GM21526 (cell line): ENCODE results near the gene ATP12A.
A peak's percentile ranks its signal among the peaks of the same experiment; 100 is the strongest.

Experiments
- ATAC-seq: cut with Tn5 transposase; IDR thresholded peaks from one replicate; pipeline ENCODE4 v1.9.1; 2021; ENCODE audit warnings: moderate library complexity; ENCODE audit not compliant: unreplicated experiment, low FRiP score

The ATP12A gene

DNA sequence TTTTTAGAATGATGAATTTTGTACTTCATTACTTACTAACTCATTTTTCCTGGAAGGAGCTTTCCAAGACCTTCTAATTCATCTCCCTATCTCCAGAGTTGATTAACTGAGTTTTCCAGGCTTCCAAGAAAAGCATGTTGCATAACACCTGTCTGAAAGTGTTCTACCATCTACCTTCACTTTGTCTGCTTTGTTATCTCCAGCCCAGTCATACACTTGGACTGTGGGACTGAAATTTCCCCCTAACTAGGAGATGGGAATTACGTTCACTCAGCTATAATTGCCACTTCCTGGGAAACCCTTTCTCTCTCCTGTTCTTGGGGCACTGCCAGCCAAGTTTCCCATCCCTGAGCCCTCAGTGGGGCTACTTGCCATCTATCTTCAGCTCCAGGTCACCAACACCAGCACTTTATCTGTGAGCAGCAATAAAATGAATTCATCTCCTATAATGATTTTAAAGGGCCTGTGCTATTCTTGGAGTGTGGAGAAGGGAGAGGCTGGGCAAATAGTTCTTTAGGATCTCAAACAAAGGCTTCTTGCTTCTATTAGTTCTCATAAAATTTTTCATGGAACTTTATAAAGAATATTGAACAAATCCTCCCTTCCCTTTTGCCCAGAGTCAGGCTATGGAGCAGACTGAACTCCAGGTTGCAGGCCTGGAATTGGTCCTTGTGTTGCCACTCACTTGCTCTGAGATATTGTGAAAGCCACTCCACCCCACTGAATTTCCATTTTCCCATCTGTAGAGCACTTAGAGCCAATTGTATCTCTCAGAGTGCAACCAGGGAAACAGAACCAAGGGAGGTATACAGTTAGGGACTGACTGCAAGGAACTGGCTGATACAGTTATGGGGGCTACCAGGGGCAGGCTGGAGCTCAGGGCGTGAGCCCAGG, 17.8 kb upstream of the ATP12A start:
- ATAC-seq: no peak

- ATAC-seq: no peak
Observed at GRCh38 chr13:24663089-24663395, 17.2 kb upstream of the ATP12A start.

DNA sequence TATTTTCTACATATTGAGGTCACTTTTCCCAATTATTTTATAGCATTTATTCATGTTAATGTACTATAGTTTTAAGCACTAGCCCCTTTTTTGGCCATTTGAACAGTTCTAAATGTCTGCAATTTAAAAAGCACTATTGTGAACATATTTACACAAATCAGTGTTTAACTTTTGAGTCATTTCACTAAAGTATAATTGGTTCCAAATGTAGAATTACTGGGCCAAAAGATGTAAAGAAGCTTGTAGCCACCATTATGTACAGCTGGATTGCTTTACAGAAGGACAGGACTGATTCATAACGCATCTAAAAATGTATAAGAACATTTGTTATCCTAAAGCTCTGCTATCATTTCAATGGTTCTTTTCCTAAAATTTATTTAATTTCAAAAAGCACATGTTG, 16.6 kb upstream of the ATP12A start:
- ATAC-seq: no peak

- ATAC-seq: no peak
Observed at GRCh38 chr13:24664726-24665409, 15.3 kb upstream of the ATP12A start.

GRCh38 chr13:24668511-24668910, 11.7 kb upstream of the ATP12A start:
- no peak for ATAC-seq

DNA sequence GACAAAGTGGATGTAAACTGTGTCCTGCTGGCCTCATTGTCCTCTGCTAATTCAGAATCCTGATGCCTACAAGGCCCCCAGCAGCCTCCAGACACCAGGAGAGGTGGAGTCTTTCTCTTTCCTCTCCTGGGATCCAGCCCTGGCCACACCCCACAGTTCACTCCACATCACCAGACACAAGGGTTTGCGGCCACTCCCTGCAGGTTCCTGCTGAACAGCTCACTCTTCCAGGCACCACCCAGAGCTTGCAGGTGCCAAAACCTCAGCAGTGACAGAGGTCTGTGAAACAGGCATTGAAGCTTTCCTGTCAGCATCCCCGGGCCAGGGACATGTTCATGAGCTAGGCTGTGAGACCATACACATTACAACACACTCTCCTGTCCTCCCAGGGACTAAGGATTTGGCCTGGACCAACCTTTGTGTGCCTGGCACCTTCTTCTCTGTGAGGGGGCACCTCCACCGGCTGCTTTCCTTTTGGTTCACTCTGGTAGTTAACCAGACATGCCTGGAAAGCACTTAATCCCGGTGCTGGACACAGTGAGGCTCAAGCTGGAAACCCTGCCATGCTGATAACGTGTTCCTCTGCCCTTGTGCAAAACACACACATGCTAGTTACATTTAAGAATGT, 11.1 kb upstream of the ATP12A start:
- ATAC-seq: no peak

GRCh38 chr13:24670174-24670573, 10.0 kb upstream of the ATP12A start:
- no peak for ATAC-seq

DNA sequence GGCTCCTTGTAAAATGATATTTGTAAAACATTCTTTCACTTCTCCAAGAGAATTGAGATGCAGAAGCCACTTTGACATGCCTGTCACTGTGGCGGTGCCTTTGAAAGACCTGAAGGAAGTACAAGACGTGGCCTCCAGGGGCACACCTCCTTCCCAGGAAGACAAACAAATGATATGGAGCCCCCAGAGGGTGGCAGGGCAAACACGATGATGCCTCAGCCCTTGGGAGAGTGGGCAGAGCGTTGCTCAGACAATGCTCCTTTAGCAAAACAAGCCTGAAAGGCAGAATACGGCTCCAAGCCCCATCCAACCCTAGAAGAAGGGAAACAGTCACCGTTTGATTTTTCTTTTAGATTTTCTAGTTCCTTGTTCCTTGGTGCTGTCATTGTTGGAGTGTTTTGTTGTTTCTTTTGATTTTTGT, 9.2 kb upstream of the ATP12A start:
- no peak for ATAC-seq

DNA sequence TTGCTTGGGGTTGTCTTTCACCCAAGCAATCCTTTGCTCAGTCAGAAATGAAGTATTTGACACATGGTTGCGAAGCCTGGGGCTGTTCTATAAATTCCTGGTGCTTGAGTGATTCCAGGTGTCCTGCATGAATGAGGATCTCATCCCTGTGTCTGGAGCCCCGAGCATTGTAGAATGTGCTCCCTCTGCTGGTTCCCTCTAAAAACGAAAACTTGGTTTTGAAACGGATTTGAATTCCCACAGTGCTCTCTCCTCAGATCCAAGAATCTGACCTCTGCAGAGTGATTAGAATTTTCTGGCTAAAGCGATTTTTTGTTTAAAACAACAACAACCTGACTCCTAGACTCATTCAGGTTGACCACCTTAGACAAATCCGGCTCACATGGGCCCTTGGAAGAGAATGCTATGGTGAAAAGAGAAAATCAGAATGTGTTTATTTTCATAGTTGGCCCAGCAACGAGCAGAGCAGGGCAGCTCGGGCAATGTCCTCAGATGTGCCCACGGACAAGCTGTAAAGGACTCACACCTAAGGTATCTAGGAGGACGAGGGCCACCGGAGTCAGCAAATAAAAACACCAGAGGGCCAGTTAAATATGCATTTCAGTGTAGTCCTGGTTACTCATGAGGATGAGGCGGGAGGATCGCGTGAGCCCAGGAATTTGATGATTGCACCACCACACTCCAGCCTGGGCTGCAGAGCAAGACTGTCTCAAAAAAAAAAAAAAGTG, 8.7 kb upstream of the ATP12A start:
- no peak for ATAC-seq

GRCh38 chr13:24672141-24673132, 7.8 kb upstream of the ATP12A start:
- ATAC-seq: no peak

DNA sequence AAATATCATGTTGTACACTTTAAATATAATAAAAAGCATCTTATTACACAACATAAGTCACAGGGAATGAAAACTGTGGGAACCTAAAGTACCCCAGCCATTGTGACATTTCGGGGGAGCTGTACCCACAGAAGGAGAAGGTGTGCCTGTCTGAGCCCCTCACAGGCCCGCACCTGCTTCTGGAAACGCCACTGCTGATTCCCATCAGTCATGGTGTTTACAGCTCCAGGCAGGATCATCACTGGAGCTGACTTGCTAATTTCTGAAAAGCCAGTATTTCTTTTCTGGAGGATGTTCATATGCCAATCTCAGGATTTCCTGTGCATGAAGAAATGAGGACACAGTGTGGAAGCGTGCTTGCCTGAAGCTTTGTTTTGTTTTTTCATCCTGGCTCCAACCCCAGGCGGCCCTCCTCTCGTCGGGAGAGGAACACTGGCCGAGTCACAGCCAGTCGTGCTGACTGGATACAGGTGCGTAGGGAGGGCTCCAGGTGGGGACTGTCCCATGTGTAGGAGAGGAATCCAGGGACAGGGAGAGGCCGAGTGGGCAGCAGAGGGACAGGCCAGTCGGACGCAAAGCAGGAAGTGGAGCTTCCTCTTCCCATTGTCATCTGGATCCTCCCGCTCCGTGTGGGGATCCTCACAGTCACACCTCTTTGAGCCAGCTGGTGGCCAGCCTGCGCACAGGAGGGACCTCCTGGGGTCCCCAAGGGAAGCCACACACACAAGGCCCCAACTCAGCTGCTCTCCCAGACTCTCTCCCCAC, 4.2 kb upstream of the ATP12A start:
- no peak for ATAC-seq

- no peak for ATAC-seq
Observed at GRCh38 chr13:24678151-24678550, 2.1 kb upstream of the ATP12A start.

DNA sequence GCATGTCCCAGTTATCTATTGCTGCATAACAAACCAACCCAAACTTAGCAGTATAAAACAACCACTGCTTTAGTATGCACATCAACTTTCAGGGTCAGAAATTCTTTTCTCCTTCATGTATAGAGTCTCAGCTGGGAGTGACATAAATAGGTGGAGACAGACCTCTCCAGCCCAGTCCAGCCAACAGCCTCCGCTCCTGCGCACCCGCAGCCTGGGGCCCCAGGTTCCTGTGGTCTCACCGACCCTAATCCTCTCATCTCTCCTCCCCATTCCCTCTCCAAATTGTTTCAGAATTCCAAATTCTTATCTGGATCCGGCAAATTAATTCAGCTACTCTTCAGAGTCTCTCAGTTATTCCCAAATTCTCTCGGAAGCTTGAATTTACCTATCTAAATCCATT, 522 bp upstream of the ATP12A start:
- ATAC-seq: no peak

DNA sequence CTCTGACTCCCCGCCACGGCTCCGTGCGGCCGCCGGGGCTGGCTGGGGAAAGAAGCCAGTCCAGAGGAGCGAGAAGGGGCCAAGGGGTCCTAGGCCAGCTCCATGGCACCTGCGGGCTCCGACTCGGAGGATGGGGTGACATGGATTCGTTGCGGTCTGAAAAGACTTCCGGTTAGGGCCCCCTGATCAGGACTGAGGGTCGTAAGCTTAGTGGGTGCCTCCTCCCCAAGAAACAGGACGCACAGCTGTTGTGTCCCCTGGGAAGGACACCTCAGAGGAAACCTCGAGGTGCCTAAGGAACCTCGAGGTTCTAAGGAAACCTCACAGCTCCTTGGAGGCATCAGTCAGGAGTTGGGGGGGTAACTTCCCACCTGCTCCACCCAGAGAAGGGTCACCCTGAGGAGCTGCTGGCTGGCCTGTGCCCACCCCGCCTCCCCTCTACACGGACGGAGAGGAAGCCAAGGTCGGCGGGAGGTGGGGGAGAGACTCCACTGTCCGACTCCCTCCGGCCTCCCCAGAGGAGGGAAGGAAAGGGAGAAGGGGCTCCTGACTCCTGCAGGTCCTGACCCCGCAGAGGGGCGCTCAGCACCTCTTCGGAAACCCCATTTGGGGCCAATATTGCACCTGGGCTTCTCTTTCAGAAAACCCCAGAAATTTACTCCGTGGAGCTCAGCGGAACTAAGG, 855 bp downstream of the ATP12A start:
- ATAC-seq: no peak

DNA sequence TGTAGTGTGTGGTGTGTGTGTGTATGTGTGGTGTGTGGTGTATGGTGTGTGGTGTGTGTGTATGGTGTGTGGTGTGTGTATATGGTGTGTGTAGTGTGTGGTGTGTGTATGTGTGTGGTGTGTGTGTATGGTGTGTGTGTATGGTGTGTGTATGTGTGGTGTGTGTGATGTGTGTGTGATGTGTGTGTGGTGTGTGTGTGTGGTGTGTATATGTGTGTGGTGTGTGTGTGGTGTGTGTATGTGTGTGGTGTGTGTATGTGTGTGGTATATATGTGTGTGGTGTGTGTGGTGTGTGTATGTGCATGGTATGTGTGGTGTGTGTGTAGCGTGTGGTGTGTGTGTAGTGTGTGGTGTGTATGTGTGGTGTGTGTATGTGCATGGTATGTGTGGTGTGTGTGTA, 1.7 kb downstream of the ATP12A start:
- ATAC-seq: no peak

DNA sequence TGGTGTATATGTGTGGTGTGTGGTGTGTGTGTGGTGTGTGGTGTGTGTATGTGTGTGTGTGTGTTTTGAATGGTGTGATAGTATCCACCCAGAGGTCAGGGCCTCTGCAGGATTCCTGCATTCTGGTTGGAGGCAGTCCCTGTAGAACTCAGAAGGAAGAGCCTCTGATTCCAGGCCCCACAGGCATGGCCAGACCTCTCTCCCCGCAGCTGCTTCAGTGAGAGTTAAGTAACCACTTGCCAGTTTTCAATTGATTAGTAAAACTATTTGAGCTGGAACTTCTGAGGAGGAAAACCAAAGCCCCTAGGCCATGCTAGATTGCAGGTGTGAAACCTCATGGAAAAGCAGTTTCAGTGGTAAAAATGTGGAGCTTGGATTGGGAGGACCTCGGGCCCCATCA, 2.1 kb downstream of the ATP12A start:
- no peak for ATAC-seq

DNA sequence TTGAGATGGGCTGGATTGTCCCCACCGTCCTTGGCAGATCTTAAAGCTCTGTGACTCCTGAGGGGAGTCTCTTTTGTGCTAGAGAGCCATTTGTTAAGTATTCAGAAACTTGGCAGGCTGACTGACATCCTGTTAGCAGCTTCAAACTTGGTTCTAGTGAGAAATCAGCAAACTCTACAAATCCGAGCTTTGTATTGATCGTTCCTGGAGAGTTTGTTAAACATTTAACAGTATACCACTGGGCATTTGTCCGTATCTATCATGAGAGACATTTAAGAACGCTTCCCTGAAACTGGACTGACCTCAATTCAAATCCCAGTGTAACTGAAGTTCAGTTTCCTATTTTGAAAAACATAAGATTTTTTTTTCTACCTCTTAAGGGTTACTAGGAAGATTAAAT, 3.1 kb downstream of the ATP12A start:
- no peak for ATAC-seq

GRCh38 chr13:24683838-24684599, 3.8 kb downstream of the ATP12A start:
- peak; percentile 48 for ATAC-seq
